Erythroblast (primary cell): Measurements from ENCODE around the gene FIGN.

Source experiments
- DNase-seq, 2 experiments: peaks; one replicate each; lab custom pipeline; 2025; lab: John Stamatoyannopoulos, UW
- GATA1 ChIP-seq: IDR thresholded peaks from 2 replicates; pipeline ENCODE4 v1.6.1; 2011; ENCODE audit warnings: low read depth, mild to moderate bottlenecking, control low read depth, low read length, moderate library complexity
- POLR2A ChIP-seq: IDR thresholded peaks from 2 replicates; pipeline ENCODE4 v1.6.1; 2011; ENCODE audit warnings: mild to moderate bottlenecking, low read length

The FIGN gene

DNA sequence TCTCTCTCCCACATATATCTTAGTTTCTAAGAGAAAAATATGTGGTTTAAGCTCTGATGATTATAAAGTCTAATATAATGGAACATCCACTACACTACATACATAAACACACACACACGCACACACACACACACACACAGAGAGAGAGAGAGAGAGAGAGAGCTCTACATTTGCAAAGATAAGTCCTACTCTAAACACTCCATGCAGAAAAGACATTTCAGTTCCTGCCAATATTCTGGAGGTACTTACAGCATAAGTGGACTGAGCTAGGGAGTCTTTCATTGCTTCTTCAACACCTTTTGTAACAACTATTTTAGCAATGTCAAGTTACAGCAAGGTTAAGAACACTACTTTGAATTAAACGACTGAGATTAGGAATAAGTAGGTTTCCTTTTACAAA, 80.1 kb downstream of the FIGN start:
- TF ChIP-seq POLR2A = no peak
- no peak for TF ChIP-seq GATA1
- no peak for DNase-seq

DNA sequence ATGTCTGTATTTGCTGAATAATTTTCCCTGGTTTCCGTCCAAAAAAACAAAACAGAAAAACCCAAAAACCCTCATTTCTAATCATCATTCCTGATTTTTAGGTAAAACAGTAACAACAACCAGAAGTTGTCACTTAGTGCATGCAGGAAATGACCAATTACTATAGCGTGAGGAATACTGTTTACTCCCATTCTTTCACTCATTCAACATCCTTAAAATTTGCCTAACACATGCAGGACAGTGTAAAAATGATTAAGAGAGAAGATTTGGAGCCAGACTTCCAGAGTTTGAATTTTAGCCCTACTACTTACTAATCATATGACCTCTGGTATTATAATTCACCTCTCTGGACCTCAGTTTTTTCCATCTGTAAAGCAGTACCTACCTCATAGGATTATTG, 83.1 kb downstream of the FIGN start:
- DNase-seq = no peak
- TF ChIP-seq GATA1 (no peak), POLR2A (no peak)

DNA sequence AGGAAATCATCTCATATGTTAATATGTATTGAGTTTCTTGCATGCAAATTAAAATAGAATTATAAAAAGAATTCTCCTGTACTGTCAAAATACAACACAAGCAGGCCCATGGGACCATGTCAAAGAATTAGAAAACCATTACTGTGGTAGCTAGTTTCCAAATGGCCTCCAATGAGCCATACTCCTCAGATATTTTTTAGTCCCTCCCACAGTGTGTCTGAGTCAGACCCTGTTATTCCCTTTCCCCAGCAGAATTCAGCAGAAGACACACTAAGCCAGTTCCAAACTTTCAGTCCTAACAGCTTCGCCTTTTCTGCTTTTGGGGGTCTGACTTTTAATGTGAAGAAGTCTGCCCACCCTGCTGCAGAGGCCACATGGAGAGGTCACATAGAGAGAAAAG, 86.7 kb downstream of the FIGN start:
- TF ChIP-seq POLR2A (no peak), GATA1 (no peak)
- no peak for DNase-seq

DNA sequence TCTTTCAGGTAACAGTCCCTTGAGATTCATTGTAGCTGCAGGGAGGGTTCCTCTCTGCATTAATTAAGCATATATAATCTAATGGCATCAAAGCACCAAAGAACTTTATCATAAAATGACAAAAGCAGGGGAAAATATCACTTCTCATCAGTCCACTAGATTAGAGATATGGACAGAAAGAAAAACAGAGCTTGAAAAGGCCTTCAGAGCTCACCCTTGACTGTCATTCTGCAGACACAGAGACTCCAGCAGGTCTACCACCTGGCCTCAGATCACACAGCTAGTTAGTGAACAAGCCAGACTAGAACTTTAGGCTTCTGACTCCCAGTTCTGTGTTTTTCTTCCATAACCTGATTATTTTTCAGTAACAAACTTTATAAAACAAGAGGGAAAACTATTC, 88.5 kb downstream of the FIGN start:
- no peak for DNase-seq
- TF ChIP-seq GATA1 = no peak
- no peak for TF ChIP-seq POLR2A

DNA sequence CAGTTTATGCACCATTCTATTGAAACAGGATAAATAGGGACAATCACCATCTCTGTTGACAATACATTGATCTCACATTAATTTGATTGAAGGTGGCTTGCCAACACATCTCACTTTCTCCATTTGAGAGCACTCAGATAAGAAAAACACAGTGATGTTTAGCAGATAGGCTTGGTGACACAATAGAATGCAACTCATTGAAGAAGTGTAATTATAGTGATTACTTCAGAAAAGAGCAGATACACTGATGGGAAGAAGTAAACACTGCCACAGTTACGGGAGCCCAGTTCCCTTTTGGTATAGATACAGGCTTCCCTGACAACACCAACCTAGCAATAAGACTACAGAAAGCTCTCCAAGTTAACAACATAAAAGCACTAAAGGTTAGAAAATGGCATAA, 89.1 kb downstream of the FIGN start:
- DNase-seq = no peak
- TF ChIP-seq POLR2A (no peak), GATA1 (no peak)

DNA sequence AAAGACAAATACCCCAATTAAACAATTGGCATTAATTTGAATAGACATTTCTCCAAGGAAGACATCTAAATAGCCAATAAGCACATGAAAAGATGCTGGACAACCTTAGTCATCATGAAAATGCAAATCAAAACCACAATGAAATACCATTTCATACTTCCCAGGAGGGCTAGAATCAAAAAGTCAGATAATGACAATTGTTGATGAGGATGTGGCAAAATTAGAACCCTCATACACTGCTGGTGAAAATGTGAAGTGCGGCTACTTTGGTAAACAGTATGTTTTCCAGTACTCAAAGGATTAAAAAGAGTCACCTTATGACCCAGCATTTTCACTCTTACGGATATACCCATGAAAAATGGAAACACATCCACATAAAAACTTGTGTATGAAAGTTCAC, 91.6 kb downstream of the FIGN start:
- no peak for DNase-seq

DNA sequence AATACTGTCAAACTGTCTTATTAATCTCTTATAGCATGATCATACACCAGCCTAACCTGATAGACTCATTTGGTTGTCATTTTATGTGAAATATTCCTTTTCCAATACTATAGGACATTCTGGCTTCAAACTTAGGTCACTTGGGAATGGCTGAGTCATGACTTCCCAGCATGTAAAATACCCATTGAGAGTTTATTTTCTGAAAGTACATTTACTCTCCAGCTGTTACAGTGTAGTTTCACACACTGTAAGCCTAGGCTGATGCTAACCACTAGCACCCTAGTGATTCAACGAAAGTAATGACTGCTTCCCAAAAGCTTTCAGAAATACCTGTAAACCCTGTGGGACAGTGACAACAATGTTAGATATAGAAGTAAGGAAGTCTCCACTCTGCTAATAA, 93.8 kb downstream of the FIGN start:
- no peak for DNase-seq
- TF ChIP-seq GATA1 = no peak
- TF ChIP-seq POLR2A = no peak

More for the DNA sequence above, 91.6 kb downstream of the FIGN start:
- TF ChIP-seq GATA1 (no peak), POLR2A (no peak)

DNA sequence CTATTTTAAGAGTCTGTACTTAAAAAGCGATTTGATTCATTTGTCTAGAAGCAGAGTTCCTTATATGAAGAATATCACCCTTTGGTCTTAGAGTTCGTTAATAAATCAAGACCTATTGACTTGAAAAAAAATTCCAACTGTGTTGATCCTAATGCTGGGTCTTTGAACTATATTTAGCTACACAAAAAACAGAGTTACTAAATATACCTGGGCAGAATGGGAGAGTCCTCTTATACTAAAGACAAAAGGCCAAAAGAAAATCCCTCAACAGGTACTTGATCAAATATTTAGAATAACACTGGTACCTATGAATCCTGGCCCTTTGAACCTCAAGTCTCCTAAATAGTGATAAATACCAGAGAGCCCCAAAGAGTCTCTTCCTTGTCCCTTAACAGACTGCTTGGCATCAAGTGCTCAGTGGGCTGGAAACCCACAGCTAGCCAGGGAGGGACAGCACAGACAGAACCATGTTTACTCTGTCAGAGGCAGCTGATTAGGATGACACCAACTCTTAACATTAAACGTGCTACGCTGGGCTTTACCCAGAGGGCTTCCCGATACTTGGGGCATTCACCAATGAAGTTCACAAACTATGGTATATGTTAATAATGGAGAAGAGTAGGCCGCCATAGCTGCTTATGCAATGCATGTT, 95.1 kb downstream of the FIGN start:
- no peak for DNase-seq
- TF ChIP-seq POLR2A (no peak), GATA1 (no peak)

DNA sequence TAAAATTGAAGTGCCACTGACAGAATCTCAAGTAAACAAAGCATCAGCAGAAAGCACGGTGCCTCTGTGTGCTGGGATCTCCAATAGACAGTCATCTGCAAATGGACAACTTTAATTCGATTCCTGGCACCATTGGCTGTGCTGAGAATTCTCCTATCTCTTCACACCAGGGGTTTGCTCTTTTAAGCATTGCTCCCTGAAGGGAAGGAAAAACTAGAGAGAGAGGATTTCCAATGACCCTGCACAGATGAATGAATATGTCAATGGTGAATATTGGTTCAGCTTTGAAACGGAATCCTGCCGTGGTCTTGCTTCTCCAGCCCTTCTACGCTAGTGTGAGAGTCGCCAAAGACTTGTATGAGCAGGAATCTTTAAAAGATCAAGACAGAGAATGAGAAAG, 97.9 kb downstream of the FIGN start:
- no peak for TF ChIP-seq POLR2A
- TF ChIP-seq GATA1 = no peak
- DNase-seq = no peak

DNA sequence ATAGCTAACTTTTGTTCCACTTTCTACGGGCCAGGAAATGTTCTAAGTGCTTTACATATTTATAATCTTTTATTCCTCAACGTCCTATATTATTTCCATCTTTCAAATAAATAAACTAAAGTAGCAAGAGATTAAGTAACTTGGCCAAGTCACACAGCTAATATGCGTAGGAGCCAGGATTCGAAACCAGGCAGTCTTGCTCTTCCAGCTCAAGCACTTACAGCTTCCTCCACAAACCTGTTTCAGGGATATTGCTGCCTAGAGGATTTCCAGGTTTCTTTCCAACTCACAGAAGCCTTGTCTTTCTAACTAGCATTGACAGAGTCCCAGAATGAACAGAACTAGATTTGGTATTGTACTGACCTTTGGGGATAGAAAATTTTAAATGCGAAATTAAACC, 102.5 kb downstream of the FIGN start:
- no peak for DNase-seq
- TF ChIP-seq GATA1 (no peak), POLR2A (no peak)

DNA sequence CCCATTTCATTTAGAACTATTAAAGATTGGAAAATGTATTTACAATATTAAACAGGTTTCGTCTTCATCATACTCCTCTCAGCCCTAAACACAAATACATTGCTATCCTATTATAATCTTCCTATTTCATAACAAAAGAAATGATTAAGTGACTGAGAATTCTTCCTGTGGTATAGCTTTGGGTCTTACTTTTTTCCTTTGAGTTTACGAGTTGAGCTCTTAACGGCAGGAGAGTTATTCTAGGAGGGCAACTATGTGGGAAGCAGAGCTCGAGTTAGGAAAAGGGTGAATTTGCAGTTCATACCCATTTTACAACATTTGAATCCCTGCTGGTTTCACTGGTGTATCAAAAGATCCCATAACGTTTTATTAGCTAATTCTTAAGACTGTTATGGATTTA, 105.0 kb downstream of the FIGN start:
- no peak for TF ChIP-seq POLR2A
- DNase-seq = no peak

DNA sequence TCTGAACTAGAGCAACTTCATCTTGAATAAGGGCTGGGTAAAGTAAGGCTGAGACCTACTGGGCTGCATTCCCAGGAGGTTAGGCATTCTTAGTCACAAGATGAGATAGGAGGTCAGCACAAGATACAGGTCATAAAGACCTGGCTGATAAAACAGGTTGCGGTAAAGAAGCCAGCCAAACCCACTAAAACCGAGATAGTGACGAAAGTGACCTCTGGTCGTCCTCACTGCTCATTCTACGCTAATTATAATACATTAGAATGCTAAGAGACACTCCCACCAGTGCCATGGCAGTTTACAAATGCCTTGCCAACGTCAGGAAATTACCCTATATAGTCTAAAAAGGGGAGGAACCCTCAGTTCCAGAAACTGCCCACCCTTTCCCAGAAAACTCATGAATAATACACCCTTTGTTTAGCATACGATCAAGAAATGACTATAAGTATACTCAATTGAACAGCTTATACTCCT, 109.1 kb downstream of the FIGN start:
- TF ChIP-seq POLR2A (no peak), GATA1 (no peak)
- DNase-seq = no peak

DNA sequence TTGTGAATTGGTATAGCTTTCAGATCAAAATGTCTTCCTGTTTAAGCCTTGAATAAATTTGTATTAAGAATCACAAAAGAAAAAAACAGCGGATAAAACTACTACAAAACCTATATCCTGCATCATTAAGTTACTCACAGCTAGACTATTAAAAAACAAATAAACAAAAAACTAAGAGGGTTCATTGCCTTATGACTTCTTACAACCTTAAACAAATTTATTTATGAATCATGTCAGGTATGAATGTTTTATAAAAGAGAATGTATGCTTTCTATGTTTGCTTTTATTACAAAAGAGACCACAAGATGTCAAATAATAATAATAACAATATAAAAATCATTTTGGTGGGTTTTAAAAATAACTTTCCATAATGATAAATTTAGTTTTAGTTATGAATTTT, 109.6 kb downstream of the FIGN start:
- no peak for TF ChIP-seq POLR2A
- no peak for TF ChIP-seq GATA1
- DNase-seq = no peak

DNA sequence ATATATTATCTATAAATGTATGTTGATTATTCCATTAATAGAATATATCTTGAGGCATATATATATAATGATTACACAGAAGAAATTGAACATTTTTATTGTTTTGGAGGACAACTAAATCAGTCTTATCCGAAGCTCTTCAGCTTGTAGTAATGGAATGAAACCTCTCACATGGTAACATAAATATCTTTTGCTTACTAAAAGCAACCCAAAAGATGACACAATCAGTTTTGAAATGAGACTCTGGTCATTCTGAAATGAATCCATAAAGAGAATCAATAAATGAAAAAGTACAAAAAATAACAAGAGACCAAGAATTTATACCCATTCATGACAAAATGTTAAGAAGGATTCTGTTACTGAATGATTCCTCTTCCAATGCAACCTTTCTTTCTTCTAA, 110.2 kb downstream of the FIGN start:
- no peak for DNase-seq

DNA sequence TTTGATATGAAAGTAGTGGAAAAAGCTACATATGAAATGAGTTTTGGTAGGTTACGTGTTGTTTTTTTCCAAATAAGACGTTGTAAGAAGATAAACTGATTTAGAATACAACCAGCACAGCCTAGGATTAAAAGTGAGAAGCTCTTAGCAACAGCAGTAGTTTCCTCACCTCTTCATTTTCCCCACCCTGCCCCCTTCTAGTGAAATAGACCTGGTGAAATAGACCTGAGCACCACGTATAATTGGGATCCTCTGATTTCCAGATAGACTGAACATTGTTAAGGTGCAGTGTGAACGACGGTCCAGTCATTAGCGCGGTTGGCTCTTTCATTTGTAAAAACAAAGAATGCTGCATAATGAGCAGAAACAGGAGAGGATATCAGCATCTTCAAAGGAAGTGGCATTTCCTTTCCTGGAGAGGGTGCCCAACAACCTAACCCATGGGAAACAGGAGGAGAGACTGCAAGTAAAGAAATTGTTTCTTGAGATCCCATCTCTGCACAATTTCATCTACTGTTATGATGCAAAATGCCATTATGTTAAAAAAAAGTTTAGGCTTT, 114.3 kb downstream of the FIGN start:
- no peak for DNase-seq
- TF ChIP-seq POLR2A = no peak
- TF ChIP-seq GATA1 = no peak

More for the DNA sequence above, 110.2 kb downstream of the FIGN start:
- no peak for TF ChIP-seq POLR2A
- no peak for TF ChIP-seq GATA1
